ENCODE data around the gene FAM167B.
"Not testable (repeated sequence)": the region's sequence is repeated elsewhere in the genome, so short reads cannot be mapped to it uniquely, and the experiment has no call there.

The FAM167B gene

GRCh38 chr1:32250893-32251716, 4.1 kb downstream of the FAM167B start, which contains the start of gene LCK:
Gene LCK, plus strand, starts transcription at chr1:32251265. Its CDS starts 23,065 bp downstream, at chr1:32274330.
- H3K4me1 ChIP-seq: no peaks in the 10 kb centered on the region
- no peak for DNase-seq
- no peak for TF ChIP-seq CTCF (IDR thresholded peaks at IDR 0.05; ENCODE audit: low read depth, low read length)
- no peaks in the 10 kb centered on the region for H3K27me3 ChIP-seq
- no peak within 1 kb of the TSS for H3K4me3 ChIP-seq (ENCODE audit: low read depth, low read length)
- H3K36me3 ChIP-seq: no peaks in the 10 kb centered on the region
- no peaks in the 10 kb centered on the region for H3K9me3 ChIP-seq

- no peak for DNase-seq
- no peaks in the 10 kb centered on the region for H3K27me3 ChIP-seq
- no peaks in the 10 kb centered on the region for H3K36me3 ChIP-seq
- H3K9me3 ChIP-seq: no peaks in the 10 kb centered on the region
- TF ChIP-seq CTCF (IDR thresholded peaks at IDR 0.05; ENCODE audit: low read depth, low read length): no peak
- H3K4me1 ChIP-seq: no peaks in the 10 kb centered on the region
- H3K4me3 ChIP-seq (ENCODE audit: low read depth, low read length): no peak overlapping the region
Observed at GRCh38 chr1:32255072-32256071, 8.3 kb downstream of the FAM167B start.

- Histone ChIP-seq H3K4me1 (no peaks in the 10 kb centered on the region), H3K27me3 (no peaks in the 10 kb centered on the region), H3K36me3 (no peaks in the 10 kb centered on the region), H3K9me3 (no peaks in the 10 kb centered on the region), H3K4me3 (ENCODE audit: low read depth, low read length) (no peak overlapping the region)
- no peak for DNase-seq
- no peak for TF ChIP-seq CTCF (IDR thresholded peaks at IDR 0.05; ENCODE audit: low read depth, low read length)
Observed at GRCh38 chr1:32256473-32257226, 9.6 kb downstream of the FAM167B start.

GRCh38 chr1:32257227-32257508, 10.1 kb downstream of the FAM167B start:
- no peaks in the 10 kb centered on the region for H3K27me3 ChIP-seq
- no peak for DNase-seq
- no peaks in the 10 kb centered on the region for H3K4me1 ChIP-seq
- H3K36me3 ChIP-seq: no peaks in the 10 kb centered on the region
- no peak for TF ChIP-seq CTCF (IDR thresholded peaks at IDR 0.05; ENCODE audit: low read depth, low read length)
- H3K4me3 ChIP-seq (ENCODE audit: low read depth, low read length): no peak overlapping the region
- H3K9me3 ChIP-seq: no peaks in the 10 kb centered on the region

- H3K4me3 ChIP-seq (ENCODE audit: low read depth, low read length); DNase-seq; H3K27me3 ChIP-seq; H3K4me1 ChIP-seq; H3K9me3 ChIP-seq; H3K36me3 ChIP-seq: not testable (repeated sequence)
Observed at GRCh38 chr1:32263236-32263593, 16.2 kb downstream of the FAM167B start.

GRCh38 chr1:32263744-32264143, 16.7 kb downstream of the FAM167B start:
- DNase-seq: no peak
- TF ChIP-seq CTCF (IDR thresholded peaks at IDR 0.05; ENCODE audit: low read depth, low read length): no peak
- no peaks in the 10 kb centered on the region for H3K9me3 ChIP-seq
- no peaks in the 10 kb centered on the region for H3K36me3 ChIP-seq
- no peak overlapping the region for H3K4me3 ChIP-seq (ENCODE audit: low read depth, low read length)
- no peaks in the 10 kb centered on the region for H3K27me3 ChIP-seq
- no peaks in the 10 kb centered on the region for H3K4me1 ChIP-seq
